ENCODE measurements around the gene ANO3.
"Not testable (repeated sequence)": the region's sequence is repeated elsewhere in the genome, so short reads cannot be mapped to it uniquely, and the experiment has no call there.

ANO3 gene

GRCh38 chr11:26579683-26580082, 247.8 kb downstream of the ANO3 start:
- DNase-seq = no peak

- DNase-seq = no peak
These were observed 249.0 kb downstream of the ANO3 start for GRCh38 chr11:26580929-26581328.

GRCh38 chr11:26583550-26583949, 251.6 kb downstream of the ANO3 start:
- DNase-seq = peak; percentile 33

GRCh38 chr11:26584818-26585217, 252.9 kb downstream of the ANO3 start:
- no peak for DNase-seq

- no peak for DNase-seq
These were observed 255.1 kb downstream of the ANO3 start for GRCh38 chr11:26587073-26587472.

- DNase-seq = no peak
These were observed 261.8 kb downstream of the ANO3 start for GRCh38 chr11:26593691-26594090.

- DNase-seq = not testable (repeated sequence)
These were observed 263.4 kb downstream of the ANO3 start for GRCh38 chr11:26595207-26595865.

- not testable (repeated sequence) for DNase-seq
These were observed 265.2 kb downstream of the ANO3 start for GRCh38 chr11:26597049-26597689.

- no peak for DNase-seq
These were observed 266.0 kb downstream of the ANO3 start for GRCh38 chr11:26597899-26598298.

- DNase-seq = peak; percentile 2
These were observed 267.5 kb downstream of the ANO3 start for GRCh38 chr11:26599425-26599824.

- no peak for DNase-seq
These were observed 268.0 kb downstream of the ANO3 start for GRCh38 chr11:26599876-26600434.

GRCh38 chr11:26607725-26608506, 276.0 kb downstream of the ANO3 start:
- DNase-seq = no peak

- no peak for DNase-seq
These were observed 276.7 kb downstream of the ANO3 start for GRCh38 chr11:26608507-26609146.

- no peak for DNase-seq
These were observed 281.8 kb downstream of the ANO3 start for GRCh38 chr11:26613759-26614158.

GRCh38 chr11:26618441-26618840, 286.5 kb downstream of the ANO3 start:
- no peak for DNase-seq

- DNase-seq = no peak
These were observed 288.5 kb downstream of the ANO3 start for GRCh38 chr11:26620282-26621045.

- no peak for DNase-seq
These were observed 289.2 kb downstream of the ANO3 start for GRCh38 chr11:26621132-26621531.

GRCh38 chr11:26622181-26622580, 290.3 kb downstream of the ANO3 start:
- DNase-seq = no peak

- DNase-seq = no peak
These were observed 291.2 kb downstream of the ANO3 start for GRCh38 chr11:26623076-26623659.

GRCh38 chr11:26626346-26626745, 294.4 kb downstream of the ANO3 start:
- no peak for DNase-seq

GRCh38 chr11:26632691-26633159, 300.8 kb downstream of the ANO3 start:
- DNase-seq = no peak

GRCh38 chr11:26643314-26643713, 311.4 kb downstream of the ANO3 start:
- DNase-seq = not testable (repeated sequence)
